Myocyte (in vitro differentiated cells): ENCODE results near the gene DSN1. TPM values are rescaled to one million over a fixed set of nuclear protein-coding genes. Genes with fewer than 3 reads are reported as not detected.
"Not testable (repeated sequence)": the region's sequence is repeated elsewhere in the genome, so short reads cannot be mapped to it uniquely, and the experiment has no call there.

Experiments
- DNase-seq: peaks from one replicate; pipeline ENCODE4 v3.0.0-alpha.2; 2012; ENCODE audit warnings: low read depth
- polyA plus RNA-seq: library from polyadenylated mRNA; unstranded; fragments of >200 nt; gene quantifications from one replicate; pipeline ENCODE4 v1.2.1, GENCODE V29; 2012; ENCODE audit warnings: missing spikeins
- total RNA-seq: library from RNA; depleted of rRNA; stranded (reverse); fragments of >200 nt; gene quantifications from 2 replicates; pipeline ENCODE4 v1.2.3, GENCODE V29; 2014

DSN1 gene
- 4.6 and 8.4 TPM in 2 replicates for total RNA-seq
- polyA plus RNA-seq, result 3.8 TPM

GRCh38 chr20:36773597-36774390, at the start of gene DSN1:
TSS of gene DSN1 (minus strand) at chr20:36773763. CDS start at chr20:36771458, 2,305 bp downstream.
- DNase-seq, result peak; percentile 97

DNA sequence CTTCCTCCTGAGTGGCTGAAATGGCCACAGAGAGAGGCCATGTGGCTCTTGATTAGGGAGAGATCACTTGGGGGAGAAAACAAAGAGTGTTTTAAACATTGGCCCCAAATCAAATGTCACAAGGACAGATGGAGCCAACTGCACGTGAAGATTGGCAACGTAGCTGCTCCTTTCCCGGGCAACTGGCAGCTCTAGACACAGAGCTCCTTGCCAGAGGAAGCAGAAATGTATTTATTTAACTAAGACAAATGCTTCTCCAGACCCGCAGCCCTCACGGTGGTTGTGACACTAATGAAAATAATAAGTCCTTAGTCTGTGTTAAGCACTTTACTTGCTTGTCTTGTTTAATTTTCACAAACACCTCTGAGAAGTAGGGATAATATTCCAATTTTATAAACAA, 49.6 kb upstream of the DSN1 start:
- DNase-seq, result peak; percentile 50

DNA sequence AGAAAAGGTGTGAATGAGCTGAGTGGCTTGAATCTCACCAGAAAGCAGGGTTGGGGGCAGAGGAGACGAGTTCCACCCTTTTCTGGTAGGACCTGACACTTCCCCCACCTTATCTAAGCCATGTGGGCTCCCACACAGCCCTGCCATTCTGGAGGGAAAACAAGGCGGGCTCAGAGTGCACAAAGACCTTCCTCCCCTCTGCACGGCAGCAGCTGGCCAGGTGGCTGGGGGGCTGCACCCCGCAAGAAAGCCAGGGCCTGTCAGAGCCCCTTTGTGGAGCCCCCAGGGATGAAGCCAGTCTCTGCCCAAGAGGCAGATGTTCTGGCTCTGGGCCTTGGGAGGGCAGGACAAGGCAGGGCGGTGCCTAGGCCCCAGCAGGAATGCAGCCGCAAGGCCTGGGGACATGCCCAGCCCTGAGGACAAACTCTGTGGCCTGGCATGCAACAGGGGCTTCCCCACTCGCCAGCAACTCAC, 48.4 kb upstream of the DSN1 start:
- DNase-seq, result peak; percentile 85

- DNase-seq, result no peak
These were observed 47.4 kb upstream of the DSN1 start for GRCh38 chr20:36820928-36821327.

DNA sequence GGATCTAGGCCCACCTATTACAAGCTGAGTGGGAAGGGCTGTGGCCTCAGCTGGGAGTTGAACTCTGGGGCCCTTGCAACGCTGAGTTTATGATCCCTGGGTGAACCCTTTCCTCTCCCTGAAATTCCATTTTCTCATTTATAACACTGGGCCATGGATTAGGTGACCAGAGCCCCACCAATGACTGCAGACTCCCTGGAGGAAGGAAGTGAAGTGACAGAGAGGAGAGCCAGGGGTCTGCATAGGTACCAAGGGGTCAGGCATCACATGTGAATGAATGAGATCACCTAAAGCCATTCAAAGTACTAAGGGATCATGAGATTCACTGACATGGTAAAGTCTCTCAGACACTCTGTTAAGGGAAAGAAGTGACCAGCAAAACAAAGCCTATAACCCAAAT, 46.5 kb upstream of the DSN1 start:
- no peak for DNase-seq

GRCh38 chr20:36819659-36820058, 46.1 kb upstream of the DSN1 start:
- no peak for DNase-seq

DNA sequence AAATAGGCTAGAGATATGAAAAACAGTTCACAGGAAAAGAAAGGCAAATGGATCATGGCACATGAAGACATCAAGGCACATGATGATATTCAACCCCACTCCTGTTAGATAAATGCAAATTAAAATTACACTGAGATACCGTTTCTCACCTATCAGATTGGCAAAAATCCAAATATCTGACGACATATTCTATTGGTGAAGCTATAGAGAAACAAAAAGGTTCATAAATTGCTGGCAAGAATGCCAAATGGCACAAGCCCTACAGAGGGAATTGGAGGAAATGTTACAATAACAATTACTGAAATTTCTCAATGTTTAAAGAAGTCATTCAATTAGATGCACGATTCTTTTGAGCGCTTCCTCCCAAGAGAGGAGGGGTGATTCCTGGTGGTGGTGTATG, 45.3 kb upstream of the DSN1 start:
- no peak for DNase-seq

DNA sequence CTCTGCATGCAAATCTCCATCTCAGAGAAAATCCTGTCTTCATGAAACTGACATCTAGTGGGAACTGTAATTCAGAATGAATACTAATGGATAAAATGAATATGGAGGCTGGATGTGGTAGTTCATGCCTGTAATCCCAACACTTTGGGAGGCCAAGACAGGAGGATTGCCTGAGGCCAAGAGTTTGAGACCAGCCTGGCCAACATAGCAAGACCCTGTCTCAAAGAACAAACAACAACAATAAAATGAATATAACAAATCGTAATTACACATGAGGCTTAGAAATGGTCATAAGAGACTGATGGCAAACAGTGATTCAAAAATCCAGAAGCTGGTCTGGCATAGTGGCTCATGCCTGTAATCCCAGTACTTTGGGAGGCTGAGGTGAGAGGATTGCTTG, 44.6 kb upstream of the DSN1 start:
- no peak for DNase-seq

DNA sequence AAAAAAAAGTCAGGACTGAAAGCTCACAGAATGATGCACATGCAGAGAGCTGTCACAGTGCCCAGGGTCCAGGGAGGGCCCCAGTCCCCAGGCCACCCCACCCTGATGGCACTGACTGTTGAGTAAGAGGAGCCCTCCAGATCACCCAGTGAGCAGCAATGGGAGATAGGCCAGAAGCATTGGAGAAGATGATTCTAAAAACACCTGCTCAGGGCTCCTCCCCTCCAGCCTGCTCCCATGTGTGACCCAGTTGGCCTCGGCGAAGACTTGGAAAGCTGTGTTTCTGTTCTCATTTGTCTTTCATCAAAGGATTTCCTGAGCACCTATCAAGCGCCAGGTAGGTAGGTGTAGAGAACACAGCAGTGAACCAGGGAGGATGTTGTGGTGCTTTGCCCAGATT, 43.9 kb upstream of the DSN1 start:
- DNase-seq, result no peak

- no peak for DNase-seq
These were observed 42.0 kb upstream of the DSN1 start for GRCh38 chr20:36815454-36816091.

- no peak for DNase-seq
These were observed 39.3 kb upstream of the DSN1 start for GRCh38 chr20:36812594-36813463.

DNA sequence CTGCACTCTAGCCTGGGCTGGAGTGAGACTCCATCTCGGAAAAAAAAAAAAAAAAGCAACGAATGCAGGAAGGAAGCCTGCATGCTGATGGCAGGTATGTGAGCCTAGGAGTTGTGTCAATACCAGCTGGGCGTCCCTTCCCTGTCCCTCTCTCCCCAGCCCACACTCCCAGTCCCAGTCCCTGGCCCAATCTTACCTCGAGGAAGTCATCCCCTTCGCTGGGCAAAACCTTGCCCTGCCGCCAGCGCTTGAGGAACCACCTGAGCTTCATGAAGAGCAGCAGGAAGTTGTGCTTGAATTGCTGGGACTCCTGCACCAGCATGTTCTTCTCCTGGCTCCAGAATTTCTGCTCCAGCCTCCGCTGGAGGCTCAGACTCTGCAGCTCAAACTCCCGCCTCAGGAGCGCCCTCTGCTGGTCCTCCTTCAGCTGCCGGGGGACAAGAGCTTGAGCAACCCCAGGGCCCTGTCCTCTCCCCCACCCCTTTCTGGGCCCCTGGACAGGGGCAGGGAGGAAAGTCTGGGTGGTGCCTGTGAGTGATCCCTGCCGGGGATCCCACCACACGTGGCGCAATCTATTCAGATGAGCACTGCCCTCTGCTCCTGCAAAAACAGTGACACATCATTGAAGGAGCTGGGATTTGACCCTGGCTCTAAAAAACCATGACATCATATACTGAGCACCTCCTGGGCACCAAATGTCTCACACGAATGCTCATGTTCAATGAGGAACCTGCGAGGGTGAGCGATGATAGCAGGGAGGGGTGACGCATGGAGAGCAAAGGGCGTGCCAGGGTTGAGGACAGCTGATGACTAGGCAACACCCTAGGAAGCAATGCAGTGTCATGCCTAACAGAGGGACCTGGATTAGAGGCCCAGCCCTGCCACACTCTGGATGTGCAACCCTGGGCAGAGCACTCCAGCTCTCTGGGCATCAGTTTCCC, 35.0 kb upstream of the DSN1 start:
- DNase-seq, result peak; percentile 96

DNA sequence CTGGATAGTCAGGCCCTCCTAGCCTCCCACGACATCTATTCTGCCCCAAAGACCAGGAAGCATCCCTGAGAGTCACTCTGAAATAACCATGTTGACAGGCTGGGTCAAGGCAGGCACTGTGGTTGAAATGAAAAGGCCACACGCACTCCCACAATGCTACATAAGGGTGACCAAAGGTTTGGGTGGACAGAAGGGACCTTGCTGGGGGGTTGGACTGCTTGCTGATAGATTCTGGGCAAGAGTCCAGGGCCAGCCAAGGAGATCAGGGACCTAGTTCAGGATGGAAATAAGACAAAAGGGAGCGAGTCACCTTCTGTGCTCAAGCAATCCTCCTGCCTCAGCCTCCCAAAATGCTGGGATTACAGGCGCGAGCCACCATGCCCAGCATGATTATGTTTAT, 32.5 kb upstream of the DSN1 start:
- no peak for DNase-seq

DNA sequence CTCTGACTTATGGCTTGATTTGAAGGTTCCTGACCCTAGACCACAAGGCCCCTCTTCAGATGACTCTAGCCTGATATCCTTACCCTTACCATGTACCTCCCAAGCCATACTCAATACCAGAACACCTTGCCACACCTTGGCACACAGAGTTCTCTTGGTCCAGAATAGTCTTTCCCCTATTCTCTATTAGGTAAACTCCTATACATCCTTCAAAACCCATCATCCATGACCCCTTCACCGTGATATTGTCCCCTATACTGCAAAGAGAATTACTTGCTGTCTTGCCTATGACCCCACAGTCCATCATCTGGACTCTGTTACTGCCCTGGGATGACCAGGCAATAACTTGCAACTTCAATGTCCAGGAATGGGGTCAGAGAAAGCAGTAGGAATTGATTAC, 31.8 kb upstream of the DSN1 start:
- DNase-seq, result no peak

DNA sequence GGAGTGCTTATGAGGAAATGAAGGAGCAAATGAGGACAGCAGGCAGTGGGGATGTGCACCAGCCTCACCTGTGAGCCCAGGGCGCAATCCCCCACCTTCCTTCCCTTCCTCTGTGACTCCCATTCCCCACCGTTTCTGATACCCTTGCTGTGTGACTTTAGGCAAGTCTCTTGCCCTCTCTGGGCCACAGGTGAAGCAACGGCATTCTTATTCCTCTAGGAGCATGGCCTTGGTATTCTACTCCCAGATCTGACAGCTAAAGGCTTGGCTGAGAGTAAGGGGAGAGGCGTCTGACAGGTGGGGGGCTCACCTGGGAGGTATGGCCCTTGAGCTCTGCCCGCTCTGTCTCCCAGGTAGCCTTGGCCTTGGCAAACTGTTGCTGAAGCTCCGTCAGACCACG, 30.9 kb upstream of the DSN1 start:
- no peak for DNase-seq

GRCh38 chr20:36802326-36803222, 29.0 kb upstream of the DSN1 start:
- peak; percentile 53 for DNase-seq

DNA sequence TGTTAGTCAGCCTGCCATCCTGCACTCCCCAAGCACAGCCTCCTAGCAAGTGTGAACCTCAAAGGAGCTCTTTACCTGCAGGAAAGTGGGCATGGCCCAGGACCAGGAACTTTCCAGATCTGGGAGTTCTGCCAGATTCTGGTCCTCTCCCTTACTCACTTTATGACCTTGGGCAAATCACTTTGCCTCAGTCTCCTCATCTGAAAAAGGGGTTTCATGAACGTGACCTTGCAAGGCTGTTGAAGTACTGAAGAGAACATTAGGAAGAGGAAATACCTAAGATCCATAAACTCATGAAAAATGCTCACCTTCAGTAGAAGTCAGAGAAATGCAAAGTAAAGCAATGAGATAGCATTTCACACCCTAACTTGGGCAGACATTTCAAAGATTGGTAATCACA, 26.8 kb upstream of the DSN1 start:
- no peak for DNase-seq

DNA sequence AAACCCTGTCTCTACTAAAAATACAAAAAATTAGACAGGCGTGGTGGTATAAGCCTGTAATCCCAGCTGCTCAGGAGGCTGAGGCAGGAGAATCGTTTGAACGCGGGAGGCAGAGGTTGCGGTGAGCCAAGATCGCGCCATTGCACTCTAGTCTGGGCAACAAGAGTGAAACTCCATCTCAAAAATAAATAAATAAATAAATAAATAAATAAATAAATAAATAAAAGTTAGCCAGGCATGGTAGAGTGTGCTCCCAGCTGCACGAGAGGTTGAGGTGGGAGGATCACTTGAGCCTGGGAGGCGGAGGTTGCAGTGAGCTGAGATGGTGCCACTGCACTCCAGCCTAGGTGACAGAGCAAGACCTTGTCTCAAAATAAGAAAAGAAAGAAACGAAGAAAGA, 25.8 kb upstream of the DSN1 start:
- DNase-seq, result not testable (repeated sequence)

GRCh38 chr20:36796875-36797274, 23.3 kb upstream of the DSN1 start:
- DNase-seq, result no peak

GRCh38 chr20:36796117-36796516, 22.6 kb upstream of the DSN1 start:
- DNase-seq, result no peak
